ENCODE results near the gene ATAD1. TPM values are rescaled to one million over a fixed set of nuclear protein-coding genes. Genes with fewer than 3 reads are reported as not detected.
"Not testable (repeated sequence)": the region's sequence is repeated elsewhere in the genome, so short reads cannot be mapped to it uniquely, and the experiment has no call there.

Gene ATAD1
- total and polyA plus RNA-seq, 5 donors: 46.3 to 163 (median 109) TPM

GRCh38 chr10:87829986-87830729, 12.1 kb upstream of the ATAD1 start:
- H3K9me3 ChIP-seq (ENCODE audit: control insufficient read depth, low read length): no peaks in the 10 kb centered on the region
- H3K4me1 ChIP-seq (ENCODE audit: control insufficient read depth, insufficient read depth, low read length): no peaks in the 10 kb centered on the region
- H3K4me3 ChIP-seq (ENCODE audit: low read length): no peak overlapping the region
- no peak for DNase-seq
- H3K27me3 ChIP-seq (ENCODE audit: control insufficient read depth, insufficient read depth): no peaks in the 10 kb centered on the region
- intact Hi-C loops (cut with DNase I): no loop called here
- no peak for ATAC-seq
- H3K27ac ChIP-seq (ENCODE audit: low read length): no peak overlapping the region

- intact Hi-C loops (cut with DNase I); H3K4me3 ChIP-seq (ENCODE audit: low read length); H3K27ac ChIP-seq (ENCODE audit: low read length); H3K4me1 ChIP-seq (ENCODE audit: control insufficient read depth, insufficient read depth, low read length); H3K9me3 ChIP-seq (ENCODE audit: control insufficient read depth, low read length); ATAC-seq; DNase-seq; H3K27me3 ChIP-seq (ENCODE audit: control insufficient read depth, insufficient read depth): not testable (repeated sequence)
- 92% methylated on average over 4 of the region's 4 CpGs for WGBS
These were observed 11.0 kb upstream of the ATAD1 start for GRCh38 chr10:87829051-87829450.

GRCh38 chr10:87827681-87828080, 9.7 kb upstream of the ATAD1 start:
- ATAC-seq (no peak), DNase-seq (no peak)
- Histone ChIP-seq H3K9me3 (ENCODE audit: control insufficient read depth, low read length) (no peaks in the 10 kb centered on the region), H3K4me1 (ENCODE audit: control insufficient read depth, insufficient read depth, low read length) (no peaks in the 10 kb centered on the region), H3K4me3 (ENCODE audit: low read length) (no peak overlapping the region), H3K27ac (ENCODE audit: low read length) (no peak overlapping the region), H3K27me3 (ENCODE audit: control insufficient read depth, insufficient read depth) (no peaks in the 10 kb centered on the region)
- WGBS: 93% methylated on average over 2 of the region's 2 CpGs
- intact Hi-C loops (cut with DNase I): no loop called here

DNA sequence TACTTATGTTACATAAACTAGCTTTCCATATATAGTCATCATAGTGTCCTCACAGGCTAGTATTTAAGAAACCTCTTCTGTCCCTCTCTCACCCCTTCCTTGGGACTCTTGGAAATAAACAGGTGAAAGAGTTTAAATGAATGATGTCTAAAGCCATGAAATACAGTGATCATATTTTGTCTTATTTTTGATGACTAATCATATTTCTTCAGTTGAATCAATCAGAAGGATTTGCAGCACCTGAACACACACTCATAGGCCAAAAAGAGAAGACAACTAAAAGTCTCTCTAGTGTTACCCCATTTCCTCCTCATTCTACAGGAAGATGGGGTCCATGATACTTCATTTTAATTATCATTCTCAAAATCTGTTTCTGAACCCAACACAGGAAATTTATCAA, 8.6 kb upstream of the ATAD1 start:
- intact Hi-C loops (cut with DNase I): no loop called here
- no peaks in the 10 kb centered on the region for H3K27me3 ChIP-seq (ENCODE audit: control insufficient read depth, insufficient read depth)
- H3K4me3 ChIP-seq (ENCODE audit: low read length): no peak overlapping the region
- DNase-seq (no peak), ATAC-seq (no peak)
- no peaks in the 10 kb centered on the region for H3K4me1 ChIP-seq (ENCODE audit: control insufficient read depth, insufficient read depth, low read length)
- H3K27ac ChIP-seq (ENCODE audit: low read length): no peak overlapping the region
- H3K9me3 ChIP-seq (ENCODE audit: control insufficient read depth, low read length): no peaks in the 10 kb centered on the region

DNA sequence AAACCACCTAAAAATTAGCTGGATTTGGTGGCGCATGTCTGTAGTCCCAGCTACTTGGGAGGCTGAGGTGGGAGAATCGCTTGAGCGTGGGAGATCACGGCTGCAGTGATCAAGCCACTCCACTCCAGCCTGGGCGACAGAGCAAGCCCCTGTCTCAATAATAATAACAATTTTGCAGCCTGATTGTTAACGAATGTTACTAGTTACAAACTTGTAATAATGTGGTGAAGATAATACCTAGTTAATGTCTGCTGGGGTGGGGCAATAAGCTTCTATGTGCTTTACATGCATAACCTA, 1.2 kb upstream of the ATAD1 start:
- DNase-seq (no peak), ATAC-seq (no peak)
- Histone ChIP-seq H3K4me3 (ENCODE audit: low read length) (no peak overlapping the region), H3K27me3 (ENCODE audit: control insufficient read depth, insufficient read depth) (no peaks in the 10 kb centered on the region), H3K4me1 (ENCODE audit: control insufficient read depth, insufficient read depth, low read length) (no peaks in the 10 kb centered on the region), H3K27ac (ENCODE audit: low read length) (no peak overlapping the region), H3K9me3 (ENCODE audit: control insufficient read depth, low read length) (no peaks in the 10 kb centered on the region)
- intact Hi-C loops (cut with DNase I): no loop called here
- 94% methylated on average over 6 of the region's 6 CpGs for WGBS

DNA sequence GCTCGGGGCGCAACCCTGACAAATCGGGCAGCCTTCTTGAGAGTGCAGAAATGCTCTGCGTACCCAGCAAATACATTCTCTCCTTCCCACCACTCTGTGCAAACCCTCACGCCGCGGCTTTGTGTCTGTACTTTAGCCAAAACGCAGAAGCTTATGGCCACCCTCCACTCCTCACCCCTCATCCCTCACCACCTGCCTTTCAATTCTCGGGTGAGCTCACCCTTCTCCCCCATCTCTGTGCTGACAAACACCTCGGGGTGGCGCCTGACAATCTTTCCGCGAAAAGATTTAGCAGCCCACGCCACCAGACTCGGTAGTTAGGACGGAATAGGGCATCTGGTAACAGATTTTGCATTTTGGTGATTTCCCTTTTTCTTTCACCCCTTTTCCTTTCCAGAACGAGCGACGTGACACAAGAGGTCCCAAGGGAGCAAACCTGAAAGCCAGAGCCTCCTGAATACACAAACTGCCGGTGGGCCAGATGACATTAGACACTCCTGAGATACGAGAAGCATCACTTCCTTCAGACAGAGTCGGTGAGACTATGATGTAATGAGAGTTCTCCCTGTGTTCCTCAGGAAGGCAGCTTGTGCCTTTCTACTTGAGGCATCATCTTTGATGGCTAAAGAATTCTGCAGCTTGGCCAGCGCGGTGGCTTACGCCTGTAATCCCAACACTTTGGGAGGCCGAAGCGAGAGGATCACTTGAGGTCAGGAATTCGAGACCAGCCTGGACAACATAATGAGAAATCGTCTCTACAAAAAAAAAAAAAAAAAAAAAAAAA, 671 bp upstream of the ATAD1 start:
- Histone ChIP-seq H3K9me3 (ENCODE audit: control insufficient read depth, low read length) (no peaks in the 10 kb centered on the region), H3K27me3 (ENCODE audit: control insufficient read depth, insufficient read depth) (no peaks in the 10 kb centered on the region), H3K4me1 (ENCODE audit: control insufficient read depth, insufficient read depth, low read length) (no peaks in the 10 kb centered on the region), H3K27ac (ENCODE audit: low read length) (peak overlapping the region; percentile 89), H3K4me3 (ENCODE audit: low read length) (peak overlapping the region; percentile 78)
- WGBS: 17% methylated on average over 29 of the region's 29 CpGs
- intact Hi-C loops (cut with DNase I): no loop called here
- DNase-seq (peak in 1 of 3 donors; percentile 46), ATAC-seq (peak; percentile 50 to 60)

DNA sequence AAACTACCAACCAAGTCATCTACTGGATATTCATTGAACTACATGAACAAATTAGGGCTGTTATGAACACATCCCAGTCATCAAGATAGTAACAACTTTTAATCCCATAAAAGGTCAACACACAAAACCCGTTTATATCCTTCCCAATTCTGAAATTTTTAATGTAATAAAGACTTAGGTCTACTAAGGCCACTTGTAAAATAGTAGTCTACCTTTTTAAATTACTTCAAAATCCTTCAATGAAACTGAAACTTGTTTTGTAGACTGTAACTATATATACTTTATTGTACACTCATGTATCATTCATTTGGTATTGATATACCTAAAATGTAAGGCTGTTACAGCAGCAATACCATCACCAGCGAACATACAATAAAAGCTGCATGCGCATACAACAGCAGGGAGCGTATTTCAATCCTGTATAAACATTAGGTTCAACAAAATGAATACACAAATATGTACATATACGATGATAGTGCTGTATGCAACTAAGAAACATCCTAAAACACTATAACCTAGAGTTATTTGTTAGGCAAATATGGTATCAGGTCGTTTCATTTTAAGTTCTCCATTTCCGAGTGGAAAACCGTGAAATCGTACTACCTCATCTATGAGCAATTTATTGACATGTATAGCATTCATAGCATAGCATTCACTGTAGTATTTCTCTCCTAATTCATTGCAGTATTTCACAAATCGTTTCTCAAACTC, 973 bp downstream of the ATAD1 start:
- ATAC-seq (no peak), DNase-seq (no peak)
- intact Hi-C loops (cut with DNase I): no loop called here
- WGBS: 28% methylated on average over 10 of the region's 10 CpGs
- no peak overlapping the region for H3K27ac ChIP-seq (ENCODE audit: low read length)
- no peaks in the 10 kb centered on the region for H3K4me1 ChIP-seq (ENCODE audit: control insufficient read depth, insufficient read depth, low read length)
- H3K27me3 ChIP-seq (ENCODE audit: control insufficient read depth, insufficient read depth): no peaks in the 10 kb centered on the region
- no peaks in the 10 kb centered on the region for H3K9me3 ChIP-seq (ENCODE audit: control insufficient read depth, low read length)
- peak overlapping the region; percentile 78 for H3K4me3 ChIP-seq (ENCODE audit: low read length)

DNA sequence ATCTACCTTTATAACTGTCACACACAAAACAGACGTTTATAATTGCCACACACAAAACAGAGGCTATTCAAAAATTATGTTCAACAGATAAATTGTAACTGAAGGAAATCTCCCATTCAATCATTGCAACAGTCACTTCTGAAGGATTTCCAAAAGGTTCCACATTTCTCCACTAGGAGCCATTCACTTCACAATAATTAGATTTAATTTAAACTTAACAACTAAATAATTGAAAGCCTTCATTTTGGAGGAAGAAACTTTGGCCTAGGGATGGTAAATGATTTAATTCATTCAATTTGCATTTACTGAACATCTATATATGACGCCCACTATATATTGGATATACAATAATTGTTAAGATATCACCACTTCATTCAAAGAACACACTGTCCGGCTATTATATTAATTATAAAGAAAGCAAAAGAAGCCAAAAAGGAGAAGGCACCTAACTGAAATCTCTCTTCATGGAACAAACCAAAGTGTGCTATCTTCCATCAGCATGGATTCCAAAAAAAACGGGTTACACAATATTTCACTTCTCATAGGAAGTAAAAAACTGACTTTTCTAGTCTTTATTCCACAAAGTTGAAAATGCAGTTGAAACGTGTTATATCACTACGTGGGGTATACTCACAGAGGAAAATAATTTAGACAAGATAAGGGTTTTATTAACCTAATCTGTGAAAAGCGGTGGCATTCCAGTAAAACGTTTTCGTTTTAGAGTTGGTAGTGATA, 1.7 kb downstream of the ATAD1 start:
- intact Hi-C loops (cut with DNase I): no loop called here
- DNase-seq (no peak), ATAC-seq (no peak)
- H3K27ac ChIP-seq (ENCODE audit: low read length): no peak overlapping the region
- no peaks in the 10 kb centered on the region for H3K9me3 ChIP-seq (ENCODE audit: control insufficient read depth, low read length)
- peak overlapping the region; percentile 78 for H3K4me3 ChIP-seq (ENCODE audit: low read length)
- no peaks in the 10 kb centered on the region for H3K27me3 ChIP-seq (ENCODE audit: control insufficient read depth, insufficient read depth)
- H3K4me1 ChIP-seq (ENCODE audit: control insufficient read depth, insufficient read depth, low read length): no peaks in the 10 kb centered on the region
- WGBS: 63% methylated on average over 9 of the region's 9 CpGs

GRCh38 chr10:87804939-87805569, 13.0 kb downstream of the ATAD1 start:
- no peaks in the 10 kb centered on the region for H3K27me3 ChIP-seq (ENCODE audit: control insufficient read depth, insufficient read depth)
- H3K9me3 ChIP-seq (ENCODE audit: control insufficient read depth, low read length): no peaks in the 10 kb centered on the region
- ATAC-seq (no peak), DNase-seq (no peak)
- intact Hi-C loops (cut with DNase I): loop anchor here in 1 of 4 donors (5.0 kb wide), 1 partner anchor 422 kb away; no protein-coding TSS in a partner anchor
- H3K27ac ChIP-seq (ENCODE audit: low read length): no peak overlapping the region
- H3K4me1 ChIP-seq (ENCODE audit: control insufficient read depth, insufficient read depth, low read length): no peaks in the 10 kb centered on the region
- H3K4me3 ChIP-seq (ENCODE audit: low read length): no peak overlapping the region
- WGBS: 73% methylated on average over 2 of the region's 2 CpGs

DNA sequence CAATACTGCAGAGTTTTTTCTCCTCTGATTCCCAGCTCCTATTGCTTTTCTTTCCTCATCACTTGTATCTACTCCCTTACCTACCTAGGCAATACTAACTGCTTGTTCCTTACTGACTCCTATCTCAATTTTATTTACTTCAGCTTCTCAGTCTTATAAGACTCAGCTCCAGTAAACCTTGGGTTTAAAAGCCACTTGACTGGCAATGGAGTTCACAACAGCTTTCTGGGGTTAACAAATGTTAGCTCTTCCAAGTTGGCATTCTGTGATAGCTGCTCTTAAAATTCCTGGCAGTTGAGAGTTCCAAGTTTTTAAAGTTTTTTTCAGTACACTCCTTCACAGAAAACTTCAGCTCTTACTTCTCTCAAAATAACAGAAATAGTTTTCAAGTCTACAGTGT, 14.2 kb downstream of the ATAD1 start:
- no peak overlapping the region for H3K4me3 ChIP-seq (ENCODE audit: low read length)
- ATAC-seq (peak in 1 of 2 donors; percentile 36), DNase-seq (no peak)
- intact Hi-C loops (cut with DNase I): no loop called here
- no peaks in the 10 kb centered on the region for H3K27me3 ChIP-seq (ENCODE audit: control insufficient read depth, insufficient read depth)
- no peaks in the 10 kb centered on the region for H3K9me3 ChIP-seq (ENCODE audit: control insufficient read depth, low read length)
- no peak overlapping the region for H3K27ac ChIP-seq (ENCODE audit: low read length)
- no peaks in the 10 kb centered on the region for H3K4me1 ChIP-seq (ENCODE audit: control insufficient read depth, insufficient read depth, low read length)
